ENCODE results near the gene IGF1. TPM values are rescaled to one million over a fixed set of nuclear protein-coding genes. Genes with fewer than 3 reads are reported as not detected.

Gene IGF1
- total RNA-seq = 0.12 and 0.81 TPM in 2 replicates

DNA sequence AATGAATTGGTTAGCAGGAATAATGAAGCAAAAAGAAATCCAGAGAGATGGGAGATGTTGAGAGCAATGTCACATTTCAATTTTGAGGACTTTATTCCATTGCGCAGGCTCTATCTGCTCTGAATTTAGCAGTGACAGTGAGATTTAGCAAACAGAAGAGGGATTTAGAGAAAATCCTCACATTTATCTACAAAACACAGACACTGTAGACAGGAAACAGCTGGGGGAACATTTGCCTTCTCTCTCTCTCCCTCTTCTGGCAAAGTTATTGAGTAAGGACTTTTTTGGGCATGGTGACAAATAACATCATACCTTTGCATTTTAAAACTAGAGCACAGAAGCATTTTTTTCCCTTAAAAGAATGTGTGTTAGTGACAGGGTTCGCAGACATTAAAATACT lies at the start of gene IGF1:
TSS of gene IGF1 (minus strand) at position 158 of the 400 bp plus-strand sequence. CDS start 182 bp downstream, outside the sequence.

